Medulla oblongata (tissue), 1 donor: ENCODE data around the gene VTA1.
"Not testable (repeated sequence)": the region's sequence is repeated elsewhere in the genome, so short reads cannot be mapped to it uniquely, and the experiment has no call there.

Experiments
- DNase-seq: peaks from one replicate; pipeline ENCODE4 v3.0.0-alpha.2; 2015; ENCODE audit errors: extremely low spot score

Gene VTA1

GRCh38 chr6:142146828-142147662 is at the start of gene VTA1, which contains the start of gene NMBR:
Gene VTA1, plus strand, starts transcription at chr6:142147263. Its CDS starts 25 bp downstream, at chr6:142147288.
Gene NMBR, minus strand, starts transcription at chr6:142147122. Its CDS starts 58,464 bp downstream, at chr6:142088658.
- peak; percentile 100 for DNase-seq

DNA sequence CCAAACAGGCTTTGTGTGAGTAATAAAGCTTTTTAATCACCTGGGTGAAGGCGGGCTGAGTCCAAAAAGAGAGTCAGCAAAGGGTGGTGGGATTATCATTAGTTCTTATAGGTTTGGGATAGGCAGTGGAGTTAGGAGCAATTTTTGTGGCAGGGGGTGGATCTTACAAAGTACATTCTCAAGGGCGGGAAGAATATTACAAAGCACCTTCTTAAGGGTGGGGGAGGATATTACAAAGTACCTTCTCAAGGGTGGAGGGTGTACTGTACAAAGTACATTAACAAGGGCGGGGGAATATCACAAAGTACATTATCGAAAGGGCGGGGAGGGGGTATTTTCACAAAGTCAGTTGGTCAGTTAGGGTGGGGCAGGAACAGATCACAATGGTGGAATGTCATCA is 42.2 kb upstream of the VTA1 start:
- not testable (repeated sequence) for DNase-seq

GRCh38 chr6:142110820-142111219 is 36.2 kb upstream of the VTA1 start:
- DNase-seq = not testable (repeated sequence)

GRCh38 chr6:142112451-142113061 is 34.5 kb upstream of the VTA1 start:
- peak; percentile 77 for DNase-seq

GRCh38 chr6:142117366-142117765 is 29.7 kb upstream of the VTA1 start:
- DNase-seq = no peak

GRCh38 chr6:142118328-142118727 is 28.7 kb upstream of the VTA1 start:
- DNase-seq = no peak

DNA sequence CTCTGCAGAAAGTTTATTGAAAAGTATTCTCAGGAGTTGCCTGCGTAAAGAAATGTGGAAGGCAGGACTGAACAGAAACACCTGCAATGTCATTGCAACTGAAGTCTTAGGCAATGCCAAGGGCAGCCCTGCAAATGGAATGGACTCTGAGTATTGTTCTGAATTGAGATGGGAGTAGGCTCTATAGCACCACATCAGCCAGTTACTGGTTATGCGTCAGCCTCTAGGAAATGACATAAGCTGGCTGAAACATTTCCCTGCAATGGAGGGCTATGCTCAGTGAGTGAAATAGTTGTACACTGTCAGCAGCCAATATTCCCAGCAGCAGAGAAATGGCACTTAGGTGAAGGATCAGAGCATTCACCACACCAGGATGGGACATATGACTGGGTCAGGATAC is 28.1 kb upstream of the VTA1 start:
- DNase-seq = no peak

- no peak for DNase-seq
Observed at GRCh38 chr6:142121342-142121741, 25.7 kb upstream of the VTA1 start.

- DNase-seq = no peak
Observed at GRCh38 chr6:142130814-142131213, 16.2 kb upstream of the VTA1 start.

GRCh38 chr6:142132625-142133024 is 14.4 kb upstream of the VTA1 start, which contains the start of gene GJE1:
Gene GJE1, plus strand, starts transcription at chr6:142132925. Its CDS starts 234 bp downstream, at chr6:142133159.
- no peak for DNase-seq

- no peak for DNase-seq
Observed at GRCh38 chr6:142138876-142139275, 8.2 kb upstream of the VTA1 start.

GRCh38 chr6:142141531-142141930 is 5.5 kb upstream of the VTA1 start:
- DNase-seq = not testable (repeated sequence)

DNA sequence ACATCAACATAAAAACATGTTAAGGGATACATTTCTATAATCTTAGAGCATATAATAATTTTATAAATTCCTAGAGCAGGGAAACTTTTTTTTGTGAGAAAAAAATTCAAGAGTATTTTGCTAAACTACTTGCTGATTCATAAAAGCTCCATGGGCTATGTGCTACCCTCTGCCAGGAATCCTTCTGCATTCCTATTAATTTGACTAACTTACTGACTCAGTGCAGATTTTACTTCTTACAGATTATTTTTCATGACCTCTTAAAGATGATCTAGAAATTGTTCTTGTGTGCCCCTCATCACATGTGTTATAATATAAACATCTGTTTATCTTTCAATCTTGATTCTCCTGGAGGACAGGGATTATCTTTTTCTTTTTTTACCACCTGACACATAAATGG is 5.7 kb downstream of the VTA1 start:
- no peak for DNase-seq

GRCh38 chr6:142153196-142153595 is 6.1 kb downstream of the VTA1 start:
- DNase-seq = no peak

DNA sequence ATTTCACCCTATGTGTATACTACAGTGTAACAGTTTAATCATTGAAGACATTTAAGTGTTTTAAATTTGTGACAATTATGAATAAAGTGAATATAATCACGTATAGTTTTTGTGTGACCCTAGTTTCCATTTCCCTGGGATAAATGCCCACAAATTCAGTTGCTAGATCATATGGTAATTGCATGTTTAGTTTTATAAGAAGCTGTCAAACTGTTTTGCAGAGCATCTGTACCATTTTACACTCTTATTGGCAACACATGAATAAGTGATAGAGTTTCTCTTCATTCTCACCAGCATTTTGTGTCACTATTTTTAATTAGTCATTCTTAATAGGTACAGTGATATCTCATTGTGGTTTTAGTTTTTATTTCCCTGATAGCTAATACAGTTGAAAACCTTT is 7.3 kb downstream of the VTA1 start:
- no peak for DNase-seq

GRCh38 chr6:142155091-142155490 is 8.0 kb downstream of the VTA1 start:
- DNase-seq = no peak

DNA sequence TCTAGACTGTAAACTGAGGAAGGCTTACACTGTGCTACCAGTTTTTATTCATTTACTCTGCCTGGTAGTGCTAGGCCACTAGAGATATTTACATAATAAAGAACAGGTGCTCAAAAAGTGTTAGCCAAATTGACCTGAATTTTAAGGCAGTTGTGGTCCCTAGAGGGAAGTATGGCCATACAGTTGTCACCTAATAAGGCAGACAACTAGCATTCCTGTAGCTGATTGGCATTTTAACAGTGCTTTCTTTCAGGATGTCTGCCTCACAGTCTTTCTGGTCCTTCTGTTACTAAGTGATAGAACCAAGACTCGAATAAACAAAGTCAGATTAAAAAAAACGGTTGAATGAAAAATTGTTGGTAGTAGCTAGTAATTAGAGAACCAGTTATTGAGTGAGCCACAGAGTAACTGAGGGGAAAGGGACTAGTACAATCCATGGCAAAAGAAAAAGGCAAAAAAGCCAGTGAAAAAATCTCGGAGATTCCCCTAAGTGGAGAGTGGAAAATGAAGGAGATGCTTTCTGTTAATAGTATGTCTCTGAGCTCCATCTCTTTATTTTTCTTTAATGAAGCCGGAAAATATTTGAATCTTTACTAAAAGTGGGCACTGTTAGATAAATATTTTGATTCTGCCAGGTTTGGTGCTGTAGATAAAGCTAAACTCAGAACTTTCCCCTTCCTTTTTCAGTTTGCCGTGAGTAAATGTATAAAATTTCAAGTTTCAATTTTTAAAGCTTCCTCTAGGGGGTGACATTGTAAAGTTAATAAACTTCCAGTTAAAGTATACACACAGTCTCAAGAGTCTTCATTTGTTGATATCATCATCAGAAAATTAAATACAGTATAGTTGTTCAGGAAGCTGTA is 9.1 kb downstream of the VTA1 start:
- DNase-seq = peak; percentile 42

DNA sequence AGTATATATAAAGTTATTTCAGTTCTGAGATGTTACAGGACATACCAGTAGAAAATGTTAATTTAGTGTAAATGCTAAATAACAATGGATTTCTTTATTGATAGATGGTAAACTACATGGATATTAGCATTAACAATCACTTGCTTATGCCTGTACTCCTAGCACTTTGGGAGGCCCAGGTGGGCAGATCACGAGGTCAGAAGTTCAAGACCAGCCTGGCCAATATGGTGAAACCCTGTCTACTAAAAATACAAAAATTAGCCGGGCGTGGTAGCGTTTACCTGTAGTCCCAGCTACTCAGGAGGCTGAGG is 9.7 kb downstream of the VTA1 start:
- not testable (repeated sequence) for DNase-seq

GRCh38 chr6:142162780-142163179 is 15.7 kb downstream of the VTA1 start:
- DNase-seq = no peak

GRCh38 chr6:142165227-142165626 is 18.2 kb downstream of the VTA1 start:
- no peak for DNase-seq

- DNase-seq = no peak
Observed at GRCh38 chr6:142167071-142167470, 20.0 kb downstream of the VTA1 start.

DNA sequence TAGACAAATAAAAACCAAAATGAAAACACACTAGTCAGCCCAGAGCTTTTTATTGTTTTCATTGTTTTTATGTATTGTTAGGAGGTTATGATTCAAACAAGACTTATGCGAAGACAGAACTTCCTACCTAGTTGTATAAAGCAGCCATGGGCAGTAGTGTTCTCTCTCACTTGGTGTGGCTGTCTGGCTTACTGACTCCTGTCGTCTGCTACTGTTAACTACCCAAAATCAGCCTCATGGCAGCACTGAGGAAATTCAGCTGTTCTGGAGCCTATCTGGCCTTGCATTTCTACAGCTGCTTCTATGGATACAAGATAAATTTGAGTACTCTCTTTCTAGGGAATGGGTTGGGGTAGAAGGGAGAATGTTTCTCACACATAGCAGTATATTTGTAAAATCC is 20.4 kb downstream of the VTA1 start:
- no peak for DNase-seq
